ENCODE measurements around the gene ATP6V1C2. TPM values are rescaled to one million over a fixed set of nuclear protein-coding genes. Genes with fewer than 3 reads are reported as not detected.

The ATP6V1C2 gene
- total and polyA plus RNA-seq, 2 experiments from 2014 or later: 0.14 to 2.1 TPM

DNA sequence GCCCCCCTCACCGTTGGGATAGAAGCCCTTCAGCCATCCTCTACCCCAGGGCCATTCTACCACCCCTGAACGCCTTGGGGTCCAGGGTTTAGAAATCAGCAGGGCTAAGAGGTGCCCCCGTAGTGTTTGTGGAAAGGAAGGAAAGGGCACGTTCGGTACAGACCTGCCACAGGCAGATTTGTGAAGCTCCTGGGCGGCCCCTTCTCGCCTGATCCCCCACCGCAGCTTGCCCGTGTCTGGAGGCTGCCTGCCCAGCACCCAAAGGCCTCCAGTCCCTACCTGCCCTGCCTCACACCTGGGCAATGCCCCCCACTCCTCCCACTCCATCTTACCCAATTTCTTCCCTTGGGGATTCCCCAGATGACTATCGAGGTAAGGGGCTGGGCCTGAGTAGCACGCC lies 21.2 kb downstream of the ATP6V1C2 start (continued):
- TF ChIP-seq, protein P1, sequence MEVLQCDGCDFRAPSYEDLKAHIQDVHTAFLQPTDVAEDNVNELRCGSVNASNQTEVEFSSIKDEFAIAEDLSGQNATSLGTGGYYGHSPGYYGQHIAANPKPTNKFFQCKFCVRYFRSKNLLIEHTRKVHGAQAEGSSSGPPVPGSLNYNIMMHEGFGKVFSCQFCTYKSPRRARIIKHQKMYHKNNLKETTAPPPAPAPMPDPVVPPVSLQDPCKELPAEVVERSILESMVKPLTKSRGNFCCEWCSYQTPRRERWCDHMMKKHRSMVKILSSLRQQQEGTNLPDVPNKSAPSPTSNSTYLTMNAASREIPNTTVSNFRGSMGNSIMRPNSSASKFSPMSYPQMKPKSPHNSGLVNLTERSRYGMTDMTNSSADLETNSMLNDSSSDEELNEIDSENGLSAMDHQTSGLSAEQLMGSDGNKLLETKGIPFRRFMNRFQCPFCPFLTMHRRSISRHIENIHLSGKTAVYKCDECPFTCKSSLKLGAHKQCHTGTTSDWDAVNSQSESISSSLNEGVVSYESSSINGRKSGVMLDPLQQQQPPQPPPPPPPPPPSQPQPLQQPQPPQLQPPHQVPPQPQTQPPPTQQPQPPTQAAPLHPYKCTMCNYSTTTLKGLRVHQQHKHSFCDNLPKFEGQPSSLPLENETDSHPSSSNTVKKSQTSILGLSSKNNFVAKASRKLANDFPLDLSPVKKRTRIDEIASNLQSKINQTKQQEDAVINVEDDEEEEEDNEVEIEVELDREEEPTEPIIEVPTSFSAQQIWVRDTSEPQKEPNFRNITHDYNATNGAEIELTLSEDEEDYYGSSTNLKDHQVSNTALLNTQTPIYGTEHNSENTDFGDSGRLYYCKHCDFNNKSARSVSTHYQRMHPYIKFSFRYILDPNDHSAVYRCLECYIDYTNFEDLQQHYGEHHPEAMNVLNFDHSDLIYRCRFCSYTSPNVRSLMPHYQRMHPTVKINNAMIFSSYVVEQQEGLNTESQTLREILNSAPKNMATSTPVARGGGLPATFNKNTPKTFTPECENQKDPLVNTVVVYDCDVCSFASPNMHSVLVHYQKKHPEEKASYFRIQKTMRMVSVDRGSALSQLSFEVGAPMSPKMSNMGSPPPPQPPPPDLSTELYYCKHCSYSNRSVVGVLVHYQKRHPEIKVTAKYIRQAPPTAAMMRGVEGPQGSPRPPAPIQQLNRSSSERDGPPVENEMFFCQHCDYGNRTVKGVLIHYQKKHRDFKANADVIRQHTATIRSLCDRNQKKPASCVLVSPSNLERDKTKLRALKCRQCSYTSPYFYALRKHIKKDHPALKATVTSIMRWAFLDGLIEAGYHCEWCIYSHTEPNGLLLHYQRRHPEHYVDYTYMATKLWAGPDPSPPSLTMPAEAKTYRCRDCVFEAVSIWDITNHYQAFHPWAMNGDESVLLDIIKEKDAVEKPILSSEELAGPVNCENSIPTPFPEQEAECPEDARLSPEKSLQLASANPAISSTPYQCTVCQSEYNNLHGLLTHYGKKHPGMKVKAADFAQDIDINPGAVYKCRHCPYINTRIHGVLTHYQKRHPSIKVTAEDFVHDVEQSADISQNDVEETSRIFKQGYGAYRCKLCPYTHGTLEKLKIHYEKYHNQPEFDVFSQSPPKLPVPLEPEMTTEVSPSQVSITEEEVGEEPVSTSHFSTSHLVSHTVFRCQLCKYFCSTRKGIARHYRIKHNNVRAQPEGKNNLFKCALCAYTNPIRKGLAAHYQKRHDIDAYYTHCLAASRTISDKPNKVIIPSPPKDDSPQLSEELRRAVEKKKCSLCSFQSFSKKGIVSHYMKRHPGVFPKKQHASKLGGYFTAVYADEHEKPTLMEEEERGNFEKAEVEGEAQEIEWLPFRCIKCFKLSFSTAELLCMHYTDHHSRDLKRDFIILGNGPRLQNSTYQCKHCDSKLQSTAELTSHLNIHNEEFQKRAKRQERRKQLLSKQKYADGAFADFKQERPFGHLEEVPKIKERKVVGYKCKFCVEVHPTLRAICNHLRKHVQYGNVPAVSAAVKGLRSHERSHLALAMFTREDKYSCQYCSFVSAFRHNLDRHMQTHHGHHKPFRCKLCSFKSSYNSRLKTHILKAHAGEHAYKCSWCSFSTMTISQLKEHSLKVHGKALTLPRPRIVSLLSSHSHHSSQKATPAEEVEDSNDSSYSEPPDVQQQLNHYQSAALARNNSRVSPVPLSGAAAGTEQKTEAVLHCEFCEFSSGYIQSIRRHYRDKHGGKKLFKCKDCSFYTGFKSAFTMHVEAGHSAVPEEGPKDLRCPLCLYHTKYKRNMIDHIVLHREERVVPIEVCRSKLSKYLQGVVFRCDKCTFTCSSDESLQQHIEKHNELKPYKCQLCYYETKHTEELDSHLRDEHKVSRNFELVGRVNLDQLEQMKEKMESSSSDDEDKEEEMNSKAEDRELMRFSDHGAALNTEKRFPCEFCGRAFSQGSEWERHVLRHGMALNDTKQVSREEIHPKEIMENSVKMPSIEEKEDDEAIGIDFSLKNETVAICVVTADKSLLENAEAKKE (CRISPR knock-in tag; IDR thresholded peaks at IDR 0.05): no peak
- TF ChIP-seq, protein P2, sequence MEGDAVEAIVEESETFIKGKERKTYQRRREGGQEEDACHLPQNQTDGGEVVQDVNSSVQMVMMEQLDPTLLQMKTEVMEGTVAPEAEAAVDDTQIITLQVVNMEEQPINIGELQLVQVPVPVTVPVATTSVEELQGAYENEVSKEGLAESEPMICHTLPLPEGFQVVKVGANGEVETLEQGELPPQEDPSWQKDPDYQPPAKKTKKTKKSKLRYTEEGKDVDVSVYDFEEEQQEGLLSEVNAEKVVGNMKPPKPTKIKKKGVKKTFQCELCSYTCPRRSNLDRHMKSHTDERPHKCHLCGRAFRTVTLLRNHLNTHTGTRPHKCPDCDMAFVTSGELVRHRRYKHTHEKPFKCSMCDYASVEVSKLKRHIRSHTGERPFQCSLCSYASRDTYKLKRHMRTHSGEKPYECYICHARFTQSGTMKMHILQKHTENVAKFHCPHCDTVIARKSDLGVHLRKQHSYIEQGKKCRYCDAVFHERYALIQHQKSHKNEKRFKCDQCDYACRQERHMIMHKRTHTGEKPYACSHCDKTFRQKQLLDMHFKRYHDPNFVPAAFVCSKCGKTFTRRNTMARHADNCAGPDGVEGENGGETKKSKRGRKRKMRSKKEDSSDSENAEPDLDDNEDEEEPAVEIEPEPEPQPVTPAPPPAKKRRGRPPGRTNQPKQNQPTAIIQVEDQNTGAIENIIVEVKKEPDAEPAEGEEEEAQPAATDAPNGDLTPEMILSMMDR (conservative IDR thresholded peaks at IDR 0.05; ENCODE audit: low read depth in 2 of 2): no peak

DNA sequence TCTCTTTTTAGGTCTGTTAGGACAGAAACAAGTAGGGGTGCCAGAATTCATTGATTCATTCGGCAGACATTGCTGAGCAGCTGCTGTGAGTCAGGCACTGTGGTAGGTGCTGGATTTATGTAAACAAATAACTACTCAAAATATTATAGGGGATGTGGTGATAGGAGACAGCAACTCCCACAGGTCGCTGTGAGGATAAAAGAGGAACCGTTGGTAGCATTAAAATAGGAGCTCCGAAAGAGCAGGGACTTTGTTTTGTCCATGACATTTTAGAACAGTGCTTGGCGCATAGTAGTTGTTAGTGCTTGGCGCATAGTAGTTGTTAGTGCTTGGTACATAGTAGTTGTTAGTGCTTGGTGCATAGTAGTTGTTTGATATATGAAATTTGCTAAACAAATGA lies 29.2 kb downstream of the ATP6V1C2 start:
- ATAC-seq (no peak), DNase-seq (ENCODE audit: low spot score) (no peak)
- Histone ChIP-seq H3K4me2 (no peak overlapping the region), H3K27me3 (ENCODE audit: insufficient read depth) (no peaks in the 10 kb centered on the region), H4K20me1 (replicated peaks; ENCODE audit: insufficient read depth) (no peaks in the 10 kb centered on the region; the same call in 1 of the 2 replicates), H3K9me2 (ENCODE audit: insufficient read depth) (no peaks in the 10 kb centered on the region), H3K36me3 (ENCODE audit: insufficient read depth) (no peaks in the 10 kb centered on the region), H2AFZ (no peak overlapping the region), H3F3A (replicated peaks; ENCODE audit: low read depth) (no peaks in the 10 kb centered on the region), H3K79me2 (replicated peaks; ENCODE audit: insufficient read depth) (no peaks in the 10 kb centered on the region), H3K27ac (ENCODE audit: low read depth) (no peak overlapping the region), H3K4me3 (no peak overlapping the region), H3K4me1 (ENCODE audit: insufficient read depth) (no peaks in the 10 kb centered on the region)
- TF ChIP-seq NANOG (IDR thresholded peaks at IDR 0.05; ENCODE audit: borderline replicate concordance): no peak
- TF ChIP-seq, protein P3, sequence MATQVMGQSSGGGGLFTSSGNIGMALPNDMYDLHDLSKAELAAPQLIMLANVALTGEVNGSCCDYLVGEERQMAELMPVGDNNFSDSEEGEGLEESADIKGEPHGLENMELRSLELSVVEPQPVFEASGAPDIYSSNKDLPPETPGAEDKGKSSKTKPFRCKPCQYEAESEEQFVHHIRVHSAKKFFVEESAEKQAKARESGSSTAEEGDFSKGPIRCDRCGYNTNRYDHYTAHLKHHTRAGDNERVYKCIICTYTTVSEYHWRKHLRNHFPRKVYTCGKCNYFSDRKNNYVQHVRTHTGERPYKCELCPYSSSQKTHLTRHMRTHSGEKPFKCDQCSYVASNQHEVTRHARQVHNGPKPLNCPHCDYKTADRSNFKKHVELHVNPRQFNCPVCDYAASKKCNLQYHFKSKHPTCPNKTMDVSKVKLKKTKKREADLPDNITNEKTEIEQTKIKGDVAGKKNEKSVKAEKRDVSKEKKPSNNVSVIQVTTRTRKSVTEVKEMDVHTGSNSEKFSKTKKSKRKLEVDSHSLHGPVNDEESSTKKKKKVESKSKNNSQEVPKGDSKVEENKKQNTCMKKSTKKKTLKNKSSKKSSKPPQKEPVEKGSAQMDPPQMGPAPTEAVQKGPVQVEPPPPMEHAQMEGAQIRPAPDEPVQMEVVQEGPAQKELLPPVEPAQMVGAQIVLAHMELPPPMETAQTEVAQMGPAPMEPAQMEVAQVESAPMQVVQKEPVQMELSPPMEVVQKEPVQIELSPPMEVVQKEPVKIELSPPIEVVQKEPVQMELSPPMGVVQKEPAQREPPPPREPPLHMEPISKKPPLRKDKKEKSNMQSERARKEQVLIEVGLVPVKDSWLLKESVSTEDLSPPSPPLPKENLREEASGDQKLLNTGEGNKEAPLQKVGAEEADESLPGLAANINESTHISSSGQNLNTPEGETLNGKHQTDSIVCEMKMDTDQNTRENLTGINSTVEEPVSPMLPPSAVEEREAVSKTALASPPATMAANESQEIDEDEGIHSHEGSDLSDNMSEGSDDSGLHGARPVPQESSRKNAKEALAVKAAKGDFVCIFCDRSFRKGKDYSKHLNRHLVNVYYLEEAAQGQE (IDR thresholded peaks at IDR 0.05; ENCODE audit: unreplicated experiment): no peak
- Mint-ChIP-seq H3K27ac (no peak overlapping the region), H3K36me3 (ENCODE audit: low read depth) (no peaks in the 10 kb centered on the region), H3K9me3 (no peaks in the 10 kb centered on the region), H3K4me3 (no peak overlapping the region), H3K27me3 (ENCODE audit: insufficient read depth, low read depth, poor library complexity) (peaks cover 1% of the 10 kb centered on the region), H3K4me1 (no peaks in the 10 kb centered on the region)
